Transverse colon (tissue), 4 donors: ENCODE data around the gene TRAF7. TPM values are rescaled to one million over a fixed set of nuclear protein-coding genes. Genes with fewer than 3 reads are reported as not detected.

Experiments
- DNase-seq: peaks from one replicate; pipeline ENCODE4 v3.0.0-alpha.2; 2019
- H3K27ac ChIP-seq, 4 donors: fragments of 200-600 bp; sonication (generic); 2 replicates each; pipeline ENCODE4 v1.5.1; 2016 to 2018; ENCODE audit warnings: inconsistent platforms in 4 of 4
- H3K27me3 ChIP-seq: fragments of 200-600 bp; sonication (generic); 2 replicates; pipeline ENCODE4 v1.5.1; 2017; ENCODE audit warnings: inconsistent platforms
- H3K36me3 ChIP-seq, 4 donors: fragments of 200-600 bp; sonication (generic); 2 replicates each; pipeline ENCODE4 v1.5.1; 2017 to 2019; ENCODE audit warnings: inconsistent platforms in 4 of 4
- H3K4me1 ChIP-seq, 4 donors: fragments of 200-600 bp; sonication (generic); 2 replicates each; pipeline ENCODE4 v1.5.1; 2017 to 2020; ENCODE audit warnings: inconsistent platforms in 4 of 4
- H3K4me3 ChIP-seq, 4 donors: fragments of 200-600 bp; sonication (generic); 1 replicate in 1 of 4; 2 replicates in 3 of 4; pipeline versions ENCODE4 v1.5.1 to v1.6.1; 2017 to 2019; ENCODE audit warnings: inconsistent platforms in 4 of 4
- H3K9me3 ChIP-seq, 2 donors: fragments of 200-600 bp; sonication (generic); 2 replicates each; pipeline ENCODE4 v1.5.1; 2017 to 2019; ENCODE audit warnings: inconsistent platforms in 2 of 2
- CTCF ChIP-seq, 5 experiments: fragments of 200-600 bp in 3 of 5; fragments of 450-650 bp in 2 of 5; sonication (generic) in 3 of 5; IDR thresholded peaks; 1 replicate in 2 of 5; 2 replicates in 3 of 5; pipeline ENCODE4 v1.5.1; 2016 to 2017; ENCODE audit warnings: antibody characterized with exemption in 5 of 5, inconsistent platforms in 3 of 5, mild to moderate bottlenecking in 2 of 5, moderate library complexity in 1 of 5
- EP300 ChIP-seq: sonication (generic); formaldehyde crosslinking; IDR thresholded peaks from one replicate; pipeline ENCODE4 v1.6.1; 2017; ENCODE audit warnings: antibody characterized with exemption, low read depth
- POLR2A ChIP-seq: fragments of 450-650 bp; IDR thresholded peaks from one replicate; pipeline ENCODE4 v1.6.1; 2016; ENCODE audit warnings: antibody characterized with exemption, mild to moderate bottlenecking, moderate library complexity
- POLR2AphosphoS5 ChIP-seq, 3 donors: sonication (generic); formaldehyde crosslinking; IDR thresholded peaks; one replicate each; pipeline ENCODE4 v1.6.1; 2016; ENCODE audit warnings: antibody characterized with exemption in 3 of 3
- WGBS, 2 donors: methylation state at CpG; one replicate each; pipeline ENCODE4 v1.1.5; 2018; ENCODE audit warnings: low coverage in 1 of 2; 5-methylcytosine and 5-hydroxymethylcytosine counted together
- in situ Hi-C, 4 donors: fragments of 200-750 bp; cut with MboI; loops; one replicate each; pipeline versions ENCODE4 v1.15.0 to v1.15.1; 2017; ENCODE audit warnings: low sequenced_read_pairs in 3 of 4, low pct_ligation_motif_present in 1 of 4, low pct_unique_long_range_greater_than_20kb in 1 of 4
- intact Hi-C: fragments of 100-400 bp; cut with DNase I; formaldehyde crosslinking; loops from one replicate; pipeline ENCODE4 v1.15.1; 2023; ENCODE audit warnings: low total_unique reads
- total RNA-seq, 4 donors: library from RNA; depleted of rRNA; stranded (reverse); fragments of >200 nt; gene quantifications; one replicate each; pipeline ENCODE4 v1.1.0, GENCODE V29; 2016

TRAF7 gene
- total RNA-seq, 4 donors from 2014 or later, result 43.4 to 80.4 (median 63.0) TPM

- no peak for DNase-seq
- in situ Hi-C loops, result loop anchor here in 1 of 4 donors (25.0 kb wide), 1 partner anchor 293 kb away; the partner anchor contains the start of gene TBC1D24
- Histone ChIP-seq H3K27me3 (peaks cover 57% of the 10 kb centered on the region), H3K36me3 (no peaks in the 10 kb centered on the region), H3K9me3 (no peaks in the 10 kb centered on the region), H3K4me1 (peaks cover 10 to 18% (median 15%) of the 10 kb centered on the region in 4 donors), H3K4me3 (no peak overlapping the region), H3K27ac (no peak overlapping the region)
- intact Hi-C loops, result no loop called here
- 46% methylated on average over 15 of the region's 16 CpGs; no CpG with 5 or more reads in 1 of the 2 donors for WGBS, 2 donors
- TF ChIP-seq EP300, result no peak
These were observed 38.7 kb downstream of the TRAF7 start for GRCh38 chr16:2194166-2194834.

GRCh38 chr16:2194852-2195321, 39.3 kb downstream of the TRAF7 start:
- H3K4me3 ChIP-seq, result no peak overlapping the region
- 7% methylated on average over 9 of the region's 10 CpGs; no CpG with 5 or more reads in 1 of the 2 donors for WGBS, 2 donors
- in situ Hi-C loops (loop anchor here in 1 of 4 donors (25.0 kb wide), 1 partner anchor 292 kb away; the partner anchor contains the start of gene TBC1D24), intact Hi-C loops (no loop called here)
- peaks cover 61% of the 10 kb centered on the region for H3K27me3 ChIP-seq
- H3K36me3 ChIP-seq, result no peaks in the 10 kb centered on the region
- no peaks in the 10 kb centered on the region for H3K9me3 ChIP-seq
- H3K27ac ChIP-seq, result no peak overlapping the region
- H3K4me1 ChIP-seq, result peaks cover 10 to 18% (median 15%) of the 10 kb centered on the region in 4 donors
- TF ChIP-seq POLR2A (no peak), CTCF (IDR thresholded peaks at IDR 0.05) (peak; percentile 44 to 76 (median 51))
- DNase-seq, result peak; percentile 67

DNA sequence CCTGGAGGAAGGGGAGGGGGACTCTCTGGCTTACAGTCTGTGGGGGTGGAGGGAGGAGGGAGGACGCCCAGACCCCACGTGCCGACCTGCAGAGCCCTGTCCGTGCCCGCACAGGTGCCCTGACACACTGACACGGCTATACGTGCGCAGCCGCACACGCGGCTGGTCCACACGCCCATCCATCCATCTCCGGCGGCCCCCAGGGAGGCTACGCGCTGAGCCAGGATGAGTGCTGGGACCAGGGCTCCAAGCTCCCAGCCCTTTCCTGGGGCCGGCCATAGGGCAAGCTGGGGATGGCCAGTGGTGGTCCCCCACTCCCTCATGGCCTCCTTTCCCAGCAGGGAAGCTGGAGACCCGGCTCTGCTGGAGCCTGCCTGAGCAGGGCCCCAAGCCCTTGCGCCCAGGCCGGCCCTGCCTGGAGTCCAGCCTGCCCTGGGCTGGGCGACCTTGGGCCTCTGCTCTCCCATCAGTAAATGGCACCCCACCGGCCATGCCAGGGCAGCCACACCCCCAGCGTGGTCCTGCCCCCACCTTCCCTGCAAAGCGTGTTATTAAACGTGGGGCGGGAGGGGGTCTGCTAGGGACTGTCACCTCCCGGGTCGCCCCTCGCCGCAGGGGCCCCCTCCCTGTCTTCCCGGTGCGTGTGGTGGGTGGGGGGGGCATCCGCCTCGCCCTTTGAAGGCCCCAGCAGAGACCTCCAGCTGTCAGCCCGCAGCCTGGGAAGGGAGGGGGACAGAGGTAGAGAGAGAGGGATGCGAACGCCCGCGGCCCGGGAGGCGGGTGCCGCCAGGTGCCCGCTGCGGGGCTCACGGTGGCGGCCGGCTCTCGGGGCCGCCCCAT, 40.0 kb downstream of the TRAF7 start:
- peaks cover 61% of the 10 kb centered on the region for H3K27me3 ChIP-seq
- no peak for DNase-seq
- H3K9me3 ChIP-seq, result no peaks in the 10 kb centered on the region
- intact Hi-C loops, result no loop called here
- H3K4me1 ChIP-seq, result peaks cover 10 to 18% (median 15%) of the 10 kb centered on the region in 4 donors
- no peak for TF ChIP-seq POLR2AphosphoS5 (IDR thresholded peaks at IDR 0.05)
- TF ChIP-seq CTCF (IDR thresholded peaks at IDR 0.05), result no peak
- no peak for TF ChIP-seq POLR2A
- no peak for TF ChIP-seq EP300
- H3K4me3 ChIP-seq, result peak overlapping the region in 3 of 4 donors; percentile 27 to 44 (median 42)
- in situ Hi-C loops, result loop anchor here in 1 of 4 donors (25.0 kb wide), 1 partner anchor 292 kb away; the partner anchor contains the start of gene TBC1D24
- H3K36me3 ChIP-seq, result no peaks in the 10 kb centered on the region
- 6% methylated on average over 29 of the region's 49 CpGs; no CpG with 5 or more reads in 1 of the 2 donors for WGBS, 2 donors
- H3K27ac ChIP-seq, result no peak overlapping the region

DNA sequence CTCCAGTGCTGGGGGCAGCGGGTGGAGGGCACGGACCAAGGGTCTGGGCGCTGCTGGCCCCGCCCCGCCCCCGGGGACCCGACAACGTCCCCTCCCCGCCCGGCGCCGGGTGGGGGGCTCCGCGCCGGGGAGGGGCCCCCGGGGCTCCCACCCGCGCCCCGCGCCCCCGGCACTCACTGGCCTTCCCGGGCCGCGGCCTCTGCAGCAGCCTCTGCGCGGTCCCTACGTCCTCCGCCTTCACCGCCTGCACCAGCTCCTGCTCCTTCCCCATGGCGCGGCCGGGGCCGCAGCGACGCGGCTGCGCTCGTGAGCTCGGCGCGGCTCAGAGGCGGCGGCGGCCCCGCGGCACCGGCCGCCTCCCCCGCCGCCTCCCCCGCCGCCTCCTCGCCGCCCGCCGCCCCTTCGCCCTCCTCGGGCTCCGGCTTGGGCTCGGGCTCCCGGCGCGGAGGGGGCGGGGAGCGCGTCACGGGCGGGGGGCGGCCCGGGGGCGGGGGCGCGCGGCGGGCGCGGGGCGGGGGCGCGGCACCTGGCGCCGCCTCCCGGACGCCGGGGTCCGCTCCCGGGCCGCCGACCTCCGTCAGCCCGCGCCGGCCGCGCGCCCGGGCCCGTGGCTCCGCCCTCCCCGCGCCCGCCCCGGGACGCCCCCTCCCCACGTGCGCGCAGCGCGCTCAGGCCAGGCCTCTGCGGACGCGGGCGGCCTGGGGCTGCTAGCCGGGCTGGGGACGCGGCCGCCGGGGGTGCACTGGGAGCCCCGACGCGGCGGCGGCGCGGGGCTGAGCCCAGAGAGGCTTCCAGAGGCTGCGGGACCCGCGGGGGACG, 40.8 kb downstream of the TRAF7 start, which contains the start of gene CASKIN1:
Gene CASKIN1 (minus strand): TSS at position 444 of the 819 bp plus-strand sequence. CDS start 173 bp downstream, at position 271.
- no peak for TF ChIP-seq POLR2AphosphoS5 (IDR thresholded peaks at IDR 0.05)
- H3K36me3 ChIP-seq, result no peaks in the 10 kb centered on the region
- peak within 1 kb of the TSS in 3 of 4 donors; percentile 27 to 44 (median 42) for H3K4me3 ChIP-seq
- peaks cover 61% of the 10 kb centered on the region for H3K27me3 ChIP-seq
- in situ Hi-C loops (loop anchor here in 1 of 4 donors (25.0 kb wide), 1 partner anchor 291 kb away; the partner anchor contains the start of gene TBC1D24), intact Hi-C loops (no loop called here)
- H3K9me3 ChIP-seq, result no peaks in the 10 kb centered on the region
- no peak within 1 kb of the TSS for H3K27ac ChIP-seq
- WGBS, 2 donors, result 4% methylated on average over 33 of the region's 129 CpGs; no CpG with 5 or more reads in 1 of the 2 donors
- DNase-seq, result no peak
- H3K4me1 ChIP-seq, result peaks cover 10 to 18% (median 15%) of the 10 kb centered on the region in 4 donors
